Transverse colon (tissue), 4 donors: Measurements from ENCODE around the gene C10orf71. TPM values are rescaled to one million over a fixed set of nuclear protein-coding genes. Genes with fewer than 3 reads are reported as not detected.

Experiments used
- DNase-seq: peaks from one replicate; pipeline ENCODE4 v3.0.0-alpha.2; 2019
- H3K27ac ChIP-seq, 4 donors: fragments of 200-600 bp; sonication (generic); 2 replicates each; pipeline ENCODE4 v1.5.1; 2016 to 2018; ENCODE audit warnings: inconsistent platforms in 4 of 4
- H3K27me3 ChIP-seq: fragments of 200-600 bp; sonication (generic); 2 replicates; pipeline ENCODE4 v1.5.1; 2017; ENCODE audit warnings: inconsistent platforms
- H3K36me3 ChIP-seq, 4 donors: fragments of 200-600 bp; sonication (generic); 2 replicates each; pipeline ENCODE4 v1.5.1; 2017 to 2019; ENCODE audit warnings: inconsistent platforms in 4 of 4
- H3K4me1 ChIP-seq, 4 donors: fragments of 200-600 bp; sonication (generic); 2 replicates each; pipeline ENCODE4 v1.5.1; 2017 to 2020; ENCODE audit warnings: inconsistent platforms in 4 of 4
- H3K4me3 ChIP-seq, 4 donors: fragments of 200-600 bp; sonication (generic); 1 replicate in 1 of 4; 2 replicates in 3 of 4; pipeline versions ENCODE4 v1.5.1 to v1.6.1; 2017 to 2019; ENCODE audit warnings: inconsistent platforms in 4 of 4
- H3K9me3 ChIP-seq, 2 donors: fragments of 200-600 bp; sonication (generic); 2 replicates each; pipeline ENCODE4 v1.5.1; 2017 to 2019; ENCODE audit warnings: inconsistent platforms in 2 of 2
- EP300 ChIP-seq: sonication (generic); formaldehyde crosslinking; IDR thresholded peaks from one replicate; pipeline ENCODE4 v1.6.1; 2017; ENCODE audit warnings: antibody characterized with exemption, low read depth
- POLR2A ChIP-seq: fragments of 450-650 bp; IDR thresholded peaks from one replicate; pipeline ENCODE4 v1.6.1; 2016; ENCODE audit warnings: antibody characterized with exemption, mild to moderate bottlenecking, moderate library complexity
- POLR2AphosphoS5 ChIP-seq, 3 donors: sonication (generic); formaldehyde crosslinking; IDR thresholded peaks; one replicate each; pipeline ENCODE4 v1.6.1; 2016; ENCODE audit warnings: antibody characterized with exemption in 3 of 3
- WGBS, 2 donors: methylation state at CpG; one replicate each; pipeline ENCODE4 v1.1.5; 2018; ENCODE audit warnings: low coverage in 1 of 2; 5-methylcytosine and 5-hydroxymethylcytosine counted together
- in situ Hi-C, 4 donors: fragments of 200-750 bp; cut with MboI; loops; one replicate each; pipeline versions ENCODE4 v1.15.0 to v1.15.1; 2017; ENCODE audit warnings: low sequenced_read_pairs in 3 of 4, low pct_ligation_motif_present in 1 of 4, low pct_unique_long_range_greater_than_20kb in 1 of 4
- intact Hi-C: fragments of 100-400 bp; cut with DNase I; formaldehyde crosslinking; loops from one replicate; pipeline ENCODE4 v1.15.1; 2023; ENCODE audit warnings: low total_unique reads
- total RNA-seq, 4 donors: library from RNA; depleted of rRNA; stranded (reverse); fragments of >200 nt; gene quantifications; one replicate each; pipeline ENCODE4 v1.1.0, GENCODE V29; 2016
- TF ChIP-seq, protein P1 (sequence below), 5 experiments: fragments of 200-600 bp in 3 of 5; fragments of 450-650 bp in 2 of 5; sonication (generic) in 3 of 5; IDR thresholded peaks; 1 replicate in 2 of 5; 2 replicates in 3 of 5; pipeline ENCODE4 v1.5.1; 2016 to 2017; ENCODE audit warnings: antibody characterized with exemption in 5 of 5, inconsistent platforms in 3 of 5, mild to moderate bottlenecking in 2 of 5, moderate library complexity in 1 of 5

C10orf71 gene
- total RNA-seq, 4 donors from 2014 or later: under 0.01 TPM; not detected in 3

DNA sequence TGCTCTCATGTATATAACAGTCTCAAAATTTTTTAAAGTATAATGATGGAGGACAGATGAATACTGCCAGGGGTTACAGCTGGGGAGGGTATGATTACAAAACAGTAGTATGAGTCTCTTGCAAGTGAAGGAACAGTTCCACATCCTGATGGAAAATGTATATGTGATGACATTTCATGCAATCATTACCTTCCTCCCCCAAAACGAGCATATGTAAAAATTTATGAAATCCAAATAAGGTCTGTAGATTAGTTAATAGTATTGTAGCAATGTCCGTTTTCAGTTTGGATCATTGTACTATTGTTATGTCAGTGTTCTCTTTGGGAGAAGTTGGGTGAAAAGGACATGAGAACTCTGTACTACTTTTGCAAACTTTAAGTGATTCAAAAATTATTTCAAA is 58.9 kb downstream of the C10orf71 start:
- Histone ChIP-seq H3K27ac (no peak overlapping the region), H3K4me3 (no peak overlapping the region), H3K27me3 (no peaks in the 10 kb centered on the region), H3K9me3 (no peaks in the 10 kb centered on the region), H3K36me3 (no peaks in the 10 kb centered on the region), H3K4me1 (no peaks in the 10 kb centered on the region)
- TF ChIP-seq EP300 (no peak), POLR2A (no peak), POLR2AphosphoS5 (IDR thresholded peaks at IDR 0.05) (no peak)
- TF ChIP-seq, protein P1, sequence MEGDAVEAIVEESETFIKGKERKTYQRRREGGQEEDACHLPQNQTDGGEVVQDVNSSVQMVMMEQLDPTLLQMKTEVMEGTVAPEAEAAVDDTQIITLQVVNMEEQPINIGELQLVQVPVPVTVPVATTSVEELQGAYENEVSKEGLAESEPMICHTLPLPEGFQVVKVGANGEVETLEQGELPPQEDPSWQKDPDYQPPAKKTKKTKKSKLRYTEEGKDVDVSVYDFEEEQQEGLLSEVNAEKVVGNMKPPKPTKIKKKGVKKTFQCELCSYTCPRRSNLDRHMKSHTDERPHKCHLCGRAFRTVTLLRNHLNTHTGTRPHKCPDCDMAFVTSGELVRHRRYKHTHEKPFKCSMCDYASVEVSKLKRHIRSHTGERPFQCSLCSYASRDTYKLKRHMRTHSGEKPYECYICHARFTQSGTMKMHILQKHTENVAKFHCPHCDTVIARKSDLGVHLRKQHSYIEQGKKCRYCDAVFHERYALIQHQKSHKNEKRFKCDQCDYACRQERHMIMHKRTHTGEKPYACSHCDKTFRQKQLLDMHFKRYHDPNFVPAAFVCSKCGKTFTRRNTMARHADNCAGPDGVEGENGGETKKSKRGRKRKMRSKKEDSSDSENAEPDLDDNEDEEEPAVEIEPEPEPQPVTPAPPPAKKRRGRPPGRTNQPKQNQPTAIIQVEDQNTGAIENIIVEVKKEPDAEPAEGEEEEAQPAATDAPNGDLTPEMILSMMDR (IDR thresholded peaks at IDR 0.05): no peak
- DNase-seq: no peak
- in situ Hi-C loops (no loop called here), intact Hi-C loops (no loop called here)
- WGBS, 2 donors: 57 to 63% methylated on average over 2 of the region's 2 CpGs

DNA sequence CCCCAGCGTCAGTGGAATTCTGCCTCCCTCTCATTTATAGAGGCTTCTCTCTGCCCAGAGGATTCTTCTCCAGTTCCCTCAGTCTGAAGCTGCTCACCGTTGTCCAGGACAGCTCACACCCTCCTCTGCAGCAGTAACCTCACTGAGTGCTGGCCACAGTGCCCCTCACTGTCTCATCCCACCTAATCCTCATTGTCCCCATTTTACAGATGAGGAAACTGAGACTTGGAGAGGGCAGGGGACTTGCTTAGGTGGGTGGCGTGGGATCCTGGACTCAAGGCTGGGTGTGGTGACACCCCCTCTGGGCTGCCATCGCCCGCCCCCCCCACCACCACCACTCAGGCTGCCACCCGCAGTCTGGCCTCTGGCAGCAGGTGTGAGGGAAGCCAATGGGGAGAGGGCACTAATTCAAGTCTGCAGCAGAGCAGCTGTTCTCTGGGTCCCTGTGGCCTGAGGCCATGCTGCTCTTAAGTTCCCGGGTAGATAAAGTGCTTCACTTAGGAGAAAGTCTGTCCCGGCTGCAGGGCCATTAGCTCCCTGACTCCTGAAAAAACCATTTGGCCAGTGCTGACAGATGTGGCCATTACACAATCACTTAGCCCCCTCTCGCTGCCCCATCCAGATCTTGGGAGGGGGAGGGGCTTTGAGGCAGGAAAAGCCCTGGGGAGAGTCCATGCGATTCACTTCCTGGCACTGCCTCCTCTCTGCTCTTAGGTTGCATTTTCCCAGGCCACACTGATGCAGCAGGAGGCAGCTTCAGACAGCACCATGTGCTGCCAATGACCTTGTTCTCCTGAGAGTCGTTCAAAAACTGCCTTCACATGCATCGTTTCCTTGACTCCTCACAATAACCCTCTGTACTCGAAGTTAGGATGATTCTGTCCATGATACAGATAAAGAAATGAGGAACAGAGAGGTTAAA is 60.6 kb downstream of the C10orf71 start:
- in situ Hi-C loops: no loop called here
- no peaks in the 10 kb centered on the region for H3K4me1 ChIP-seq
- H3K27ac ChIP-seq: no peak overlapping the region
- TF ChIP-seq POLR2AphosphoS5 (IDR thresholded peaks at IDR 0.05) (no peak), EP300 (no peak), POLR2A (no peak)
- TF ChIP-seq, protein P1 (IDR thresholded peaks at IDR 0.05): no peak
- H3K9me3 ChIP-seq: no peaks in the 10 kb centered on the region
- no peak overlapping the region for H3K4me3 ChIP-seq
- no peak for DNase-seq
- WGBS, 2 donors: 60 to 64% methylated on average over 2 to 12 of the region's 13 CpGs
- intact Hi-C loops: no loop called here
- H3K27me3 ChIP-seq: no peaks in the 10 kb centered on the region
- no peaks in the 10 kb centered on the region for H3K36me3 ChIP-seq

DNA sequence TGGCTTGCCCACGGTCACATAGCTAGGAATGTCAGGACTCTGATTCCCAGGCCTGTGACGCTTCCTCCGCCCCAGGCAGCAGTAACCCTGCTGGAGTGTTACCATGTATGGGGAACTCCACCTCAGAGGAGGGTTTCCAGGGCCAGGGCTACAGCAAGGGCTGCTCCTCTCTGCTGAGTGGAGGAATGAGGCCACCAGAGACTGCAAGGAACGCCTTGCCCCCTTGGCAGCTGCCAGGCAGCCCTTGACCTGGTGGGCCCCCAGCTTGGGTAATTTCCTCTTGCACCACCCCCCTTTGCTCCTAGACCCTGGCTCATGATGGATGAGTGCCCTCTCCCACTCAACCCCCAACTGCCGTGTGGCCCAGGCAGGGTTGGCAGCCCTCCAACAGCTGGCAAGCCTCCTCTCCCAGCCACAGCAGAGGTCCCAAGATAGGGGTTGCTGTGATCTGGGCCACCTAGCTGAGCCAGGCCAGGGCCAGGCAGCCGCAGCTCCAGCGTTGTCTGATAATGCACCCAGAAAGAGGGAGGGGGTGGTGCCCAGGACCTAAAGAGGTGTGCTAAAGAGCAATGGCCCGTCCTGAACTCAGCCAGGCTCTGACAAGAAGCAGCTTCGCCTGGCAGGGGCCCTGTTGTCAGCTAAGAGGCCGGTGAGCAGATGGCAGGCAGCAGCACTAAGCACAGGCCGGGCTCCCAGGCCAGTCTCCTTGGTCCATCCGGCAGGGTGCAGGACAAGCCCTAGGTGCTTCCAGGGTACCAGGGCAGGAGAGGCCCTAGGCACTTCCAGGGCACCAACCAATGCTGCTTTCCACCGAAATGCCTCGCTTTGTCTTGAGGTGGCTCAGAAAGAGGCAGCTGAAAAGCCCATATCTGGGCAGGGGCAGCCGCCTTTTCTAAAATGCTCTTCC is 61.6 kb downstream of the C10orf71 start:
- 60 to 63% methylated on average over 2 to 14 of the region's 15 CpGs for WGBS, 2 donors

More for the DNA sequence above, 61.6 kb downstream of the C10orf71 start:
- DNase-seq: no peak
- Histone ChIP-seq H3K27me3 (no peaks in the 10 kb centered on the region), H3K4me3 (no peak overlapping the region), H3K4me1 (no peaks in the 10 kb centered on the region), H3K27ac (no peak overlapping the region), H3K9me3 (no peaks in the 10 kb centered on the region), H3K36me3 (no peaks in the 10 kb centered on the region)
- TF ChIP-seq POLR2AphosphoS5 (IDR thresholded peaks at IDR 0.05) (no peak), POLR2A (no peak), EP300 (no peak)
- TF ChIP-seq, protein P1 (IDR thresholded peaks at IDR 0.05): no peak
- intact Hi-C loops: no loop called here
- in situ Hi-C loops: no loop called here
